ENCODE results near the gene ATG5. TPM values are rescaled to one million over a fixed set of nuclear protein-coding genes. Genes with fewer than 3 reads are reported as not detected.
"Not testable (repeated sequence)": the region's sequence is repeated elsewhere in the genome, so short reads cannot be mapped to it uniquely, and the experiment has no call there.

Gene ATG5
- total RNA-seq, 4 donors from 2014 or later, result 14.6 to 34.9 (median 25.3) TPM

- 84 to 88% methylated on average over 11 to 12 of the region's 12 CpGs for WGBS, 2 donors
- H3K36me3 ChIP-seq, result no peaks in the 10 kb centered on the region
- intact Hi-C loops (cut with DNase I), result no loop called here
- no peak for DNase-seq
- no peak overlapping the region for H3K4me3 ChIP-seq
- H3K9me3 ChIP-seq, result no peaks in the 10 kb centered on the region
- no peaks in the 10 kb centered on the region for H3K4me1 ChIP-seq
- TF ChIP-seq CTCF (IDR thresholded peaks at IDR 0.05) (no peak), POLR2A (IDR thresholded peaks at IDR 0.05) (no peak)
- no peaks in the 10 kb centered on the region for H3K27me3 ChIP-seq
- H3K27ac ChIP-seq, result no peak overlapping the region
These were observed 170.2 kb downstream of the ATG5 start for GRCh38 chr6:106155219-106155830.

- WGBS, 2 donors, result 96 to 100% methylated on average over 5 to 8 of the region's 8 CpGs
- Histone ChIP-seq H3K4me1 (no peaks in the 10 kb centered on the region), H3K36me3 (no peaks in the 10 kb centered on the region), H3K4me3 (no peak overlapping the region), H3K27ac (no peak overlapping the region), H3K9me3 (no peaks in the 10 kb centered on the region), H3K27me3 (no peaks in the 10 kb centered on the region)
- TF ChIP-seq POLR2A (IDR thresholded peaks at IDR 0.05) (no peak), CTCF (IDR thresholded peaks at IDR 0.05) (no peak)
- no peak for DNase-seq
- intact Hi-C loops (cut with DNase I), result no loop called here
These were observed 171.2 kb downstream of the ATG5 start for GRCh38 chr6:106154326-106154725.

DNA sequence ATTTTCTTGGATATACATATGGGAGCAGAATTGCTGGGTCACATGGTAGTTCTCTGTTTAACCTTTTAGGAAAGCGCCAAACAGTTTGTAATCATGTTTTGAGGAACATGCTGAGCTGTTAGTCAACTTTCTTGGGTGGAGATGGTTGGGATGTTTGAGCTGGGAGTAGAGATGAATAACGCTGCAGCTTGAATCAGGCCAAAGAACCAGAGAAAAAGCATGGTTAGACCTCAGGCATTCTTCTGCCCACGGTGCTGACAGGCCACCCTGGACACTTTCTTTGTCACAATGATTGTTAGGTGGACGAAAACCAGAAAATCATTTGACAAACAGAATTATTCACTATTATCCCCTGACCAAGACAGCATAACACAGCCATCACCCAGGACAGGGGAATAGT is 172.6 kb downstream of the ATG5 start:
- H3K27me3 ChIP-seq, result no peaks in the 10 kb centered on the region
- H3K36me3 ChIP-seq, result no peaks in the 10 kb centered on the region
- H3K4me1 ChIP-seq, result no peaks in the 10 kb centered on the region
- DNase-seq, result no peak
- intact Hi-C loops (cut with DNase I), result no loop called here
- WGBS, 2 donors, result 76 to 86% methylated on average over 3 of the region's 4 CpGs
- TF ChIP-seq POLR2A (IDR thresholded peaks at IDR 0.05) (no peak), CTCF (IDR thresholded peaks at IDR 0.05) (no peak)
- no peak overlapping the region for H3K4me3 ChIP-seq
- H3K9me3 ChIP-seq, result no peaks in the 10 kb centered on the region
- no peak overlapping the region for H3K27ac ChIP-seq

DNA sequence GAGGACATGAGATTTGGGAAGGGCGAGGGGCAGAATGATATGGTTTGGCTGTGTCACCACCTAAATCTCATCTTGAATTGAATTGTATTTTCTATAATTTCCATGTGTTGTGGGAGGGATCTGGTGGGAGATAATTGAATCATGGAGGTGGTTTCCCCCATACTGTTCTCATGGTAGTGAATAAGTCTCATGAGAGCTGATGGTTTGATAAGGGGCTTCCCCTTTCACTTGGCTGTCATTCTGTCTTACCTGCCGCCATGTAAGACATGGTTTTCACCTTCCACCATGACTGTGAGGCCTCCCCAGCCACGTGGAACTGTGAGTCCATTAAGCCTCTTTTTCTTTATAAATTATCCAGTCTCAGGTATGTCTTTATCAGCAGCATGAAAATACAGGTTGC is 173.1 kb downstream of the ATG5 start:
- H3K4me3 ChIP-seq; H3K9me3 ChIP-seq; H3K36me3 ChIP-seq; H3K27ac ChIP-seq; H3K4me1 ChIP-seq; DNase-seq; intact Hi-C loops (cut with DNase I); H3K27me3 ChIP-seq: not testable (repeated sequence)
- WGBS, 2 donors, result 72 to 83% methylated on average over 3 of the region's 3 CpGs

- TF ChIP-seq CTCF (IDR thresholded peaks at IDR 0.05) (no peak), POLR2A (IDR thresholded peaks at IDR 0.05) (no peak)
- DNase-seq, result no peak
- H3K27me3 ChIP-seq, result no peaks in the 10 kb centered on the region
These were observed 176.0 kb downstream of the ATG5 start for GRCh38 chr6:106149472-106150069.

More at GRCh38 chr6:106149472-106150069, 176.0 kb downstream of the ATG5 start:
- Histone ChIP-seq H3K4me3 (no peak overlapping the region), H3K4me1 (no peaks in the 10 kb centered on the region), H3K36me3 (no peaks in the 10 kb centered on the region), H3K9me3 (no peaks in the 10 kb centered on the region), H3K27ac (no peak overlapping the region)
- 71 to 93% methylated on average over 1 of the region's 1 CpG for WGBS, 2 donors
- intact Hi-C loops (cut with DNase I), result no loop called here

Data from esophagus squamous epithelium (tissue), 5 donors.